Superior temporal gyrus (tissue), 1 donor: ENCODE results near the gene SULT1C4.

Experiments
- DNase-seq: peaks from one replicate; pipeline ENCODE4 v3.0.0-alpha.2; 2016; ENCODE audit errors: extremely low spot score

The SULT1C4 gene

GRCh38 chr2:108370080-108370479 lies 7.7 kb upstream of the SULT1C4 start:
- DNase-seq: no peak

GRCh38 chr2:108376774-108377173 lies 980 bp upstream of the SULT1C4 start:
- DNase-seq: no peak

- DNase-seq: no peak
These were observed 353 bp upstream of the SULT1C4 start for GRCh38 chr2:108377401-108377800.

GRCh38 chr2:108378851-108379250 lies 1.1 kb downstream of the SULT1C4 start:
- no peak for DNase-seq

- no peak for DNase-seq
These were observed 4.4 kb downstream of the SULT1C4 start for GRCh38 chr2:108382196-108382595.

- no peak for DNase-seq
These were observed 5.5 kb downstream of the SULT1C4 start for GRCh38 chr2:108383146-108383830.

- DNase-seq: no peak
These were observed 7.1 kb downstream of the SULT1C4 start for GRCh38 chr2:108384662-108385393.

- no peak for DNase-seq
These were observed 7.8 kb downstream of the SULT1C4 start for GRCh38 chr2:108385411-108386071.

- no peak for DNase-seq
These were observed 10.3 kb downstream of the SULT1C4 start for GRCh38 chr2:108388045-108388444.

GRCh38 chr2:108390340-108390739 lies 12.6 kb downstream of the SULT1C4 start:
- DNase-seq: no peak

- no peak for DNase-seq
These were observed 14.3 kb downstream of the SULT1C4 start for GRCh38 chr2:108392029-108392428.

GRCh38 chr2:108393197-108393596 lies 15.4 kb downstream of the SULT1C4 start:
- DNase-seq: no peak

GRCh38 chr2:108395155-108395554 lies 17.4 kb downstream of the SULT1C4 start:
- no peak for DNase-seq

GRCh38 chr2:108396845-108397244 lies 19.1 kb downstream of the SULT1C4 start:
- no peak for DNase-seq

- DNase-seq: no peak
These were observed 21.7 kb downstream of the SULT1C4 start for GRCh38 chr2:108399479-108399878.

GRCh38 chr2:108401800-108402199 lies 24.0 kb downstream of the SULT1C4 start:
- DNase-seq: no peak

- DNase-seq: no peak
These were observed 25.7 kb downstream of the SULT1C4 start for GRCh38 chr2:108403494-108403893.

- DNase-seq: no peak
These were observed 27.1 kb downstream of the SULT1C4 start for GRCh38 chr2:108404784-108405397.

- no peak for DNase-seq
These were observed 30.3 kb downstream of the SULT1C4 start for GRCh38 chr2:108407864-108408729.

- no peak for DNase-seq
These were observed 32.0 kb downstream of the SULT1C4 start for GRCh38 chr2:108409768-108410167.

- DNase-seq: no peak
These were observed 35.4 kb downstream of the SULT1C4 start for GRCh38 chr2:108412995-108413710.
